Heart left ventricle (tissue), 13 donors: Measurements from ENCODE around the gene HOXC5.
A peak's percentile ranks its signal among the peaks of the same experiment; 100 is the strongest.

ENCODE experiments used
- CTCF ChIP-seq, 12 donors: fragments of 200-600 bp; sonication (generic) in 4 of 12; IDR thresholded peaks; one replicate each; pipeline versions ENCODE4 v1.5.0 to v1.8.0; 2018 to 2022; ENCODE audit warnings: antibody characterized with exemption in 12 of 12, mild to moderate bottlenecking in 5 of 12
- POLR2A ChIP-seq, 2 donors: fragments of 450-650 bp; IDR thresholded peaks; one replicate each; pipeline ENCODE4 v1.6.1; 2017; ENCODE audit warnings: antibody characterized with exemption in 2 of 2, mild to moderate bottlenecking in 2 of 2, moderate library complexity in 2 of 2
- donor health status: ischemic (EF 13 %, LVEDD 7.1; RV severe dilation, severe dysfunction).
- donor health status: DM: no; HTN: yes; CAD: no.
- donor health status: DM: no; HTN: no; CAD: no.
- donor health status: ischemic (EF 25% LVEDD 6.9; RV normal size, moderate dysfunction).
- donor health status: ischemic (EF 25% LVEDD 5.7; RV mildly dilated, moderate dysfunction).
- donor health status: ischemic (EF 35%, LVEDD 5.7; RV mildly dilated, moderate dysfunction).
- donor health status: nonischemic (EF 11% LVEDD 7.7; RV severe dilation, severe dysfunction).
- donor health status: DM: yes; HTN: yes; CAD: no.
- donor health status: PGD.
- donor health status: ischemic (EF 29% LVEDD 5.4; RV normal size, mild dysfunction).
- donor health status: nonischemic (EF 23%, LVEDD 6.1; RV moderate dilation, normal function).

- peak in 10 of 12 donors; percentile 8 to 52 (median 32) for TF ChIP-seq CTCF (IDR thresholded peaks at IDR 0.05)
- no peak for TF ChIP-seq POLR2A (IDR thresholded peaks at IDR 0.05)
Measured at GRCh38 chr12:53984901-53985691, 47.8 kb upstream of the HOXC5 start, which contains the start of gene HOXC10.
